Stomach (tissue), 4 donors: Measurements from ENCODE around the gene MFSD6L.

Experiments used
- POLR2AphosphoS5 ChIP-seq, 3 donors: sonication (generic); formaldehyde crosslinking; IDR thresholded peaks; one replicate each; pipeline ENCODE4 v1.6.1; 2016; ENCODE audit warnings: antibody characterized with exemption in 3 of 3
- TF ChIP-seq, protein P1 (sequence below), 7 experiments: fragments of 450-650 bp in 4 of 7; fragments of 200-600 bp in 3 of 7; sonication (generic) in 3 of 7; IDR thresholded peaks; one replicate each; pipeline ENCODE4 v1.5.1; 2016 to 2019; ENCODE audit warnings: antibody characterized with exemption in 7 of 7, control low read depth in 2 of 7, mild to moderate bottlenecking in 1 of 7

DNA sequence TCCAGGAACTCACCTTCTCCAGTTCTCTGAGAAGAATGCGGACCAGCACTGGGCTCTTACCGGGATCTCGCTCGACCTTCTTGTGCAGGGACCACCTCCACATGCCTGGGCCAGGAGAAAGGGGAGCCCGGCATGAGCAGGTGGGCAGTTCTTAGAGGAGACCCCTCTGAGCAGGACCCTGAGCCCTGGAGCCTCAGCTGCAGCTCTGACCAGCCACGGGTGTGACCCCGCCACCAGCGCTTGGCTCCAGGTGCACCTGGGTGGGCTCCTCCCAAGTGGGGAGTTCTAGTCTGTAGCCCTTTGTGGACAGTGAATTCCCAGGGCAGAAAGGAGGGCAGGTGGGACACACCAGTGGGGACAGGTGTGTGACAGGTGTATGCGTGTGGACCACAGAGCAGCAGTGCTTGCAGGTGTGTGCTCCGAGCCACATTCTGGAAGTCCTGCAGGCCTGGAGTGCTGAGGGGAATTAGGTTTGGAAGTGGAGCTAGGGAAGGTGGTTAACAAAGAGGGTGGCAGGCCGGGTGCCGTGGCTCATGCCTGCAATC, 39.5 kb upstream of the MFSD6L start:
- TF ChIP-seq, protein P1, sequence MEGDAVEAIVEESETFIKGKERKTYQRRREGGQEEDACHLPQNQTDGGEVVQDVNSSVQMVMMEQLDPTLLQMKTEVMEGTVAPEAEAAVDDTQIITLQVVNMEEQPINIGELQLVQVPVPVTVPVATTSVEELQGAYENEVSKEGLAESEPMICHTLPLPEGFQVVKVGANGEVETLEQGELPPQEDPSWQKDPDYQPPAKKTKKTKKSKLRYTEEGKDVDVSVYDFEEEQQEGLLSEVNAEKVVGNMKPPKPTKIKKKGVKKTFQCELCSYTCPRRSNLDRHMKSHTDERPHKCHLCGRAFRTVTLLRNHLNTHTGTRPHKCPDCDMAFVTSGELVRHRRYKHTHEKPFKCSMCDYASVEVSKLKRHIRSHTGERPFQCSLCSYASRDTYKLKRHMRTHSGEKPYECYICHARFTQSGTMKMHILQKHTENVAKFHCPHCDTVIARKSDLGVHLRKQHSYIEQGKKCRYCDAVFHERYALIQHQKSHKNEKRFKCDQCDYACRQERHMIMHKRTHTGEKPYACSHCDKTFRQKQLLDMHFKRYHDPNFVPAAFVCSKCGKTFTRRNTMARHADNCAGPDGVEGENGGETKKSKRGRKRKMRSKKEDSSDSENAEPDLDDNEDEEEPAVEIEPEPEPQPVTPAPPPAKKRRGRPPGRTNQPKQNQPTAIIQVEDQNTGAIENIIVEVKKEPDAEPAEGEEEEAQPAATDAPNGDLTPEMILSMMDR (IDR thresholded peaks at IDR 0.05), result no peak
- no peak for TF ChIP-seq POLR2AphosphoS5 (IDR thresholded peaks at IDR 0.05)
